Breast epithelium (tissue), 3 donors: ENCODE measurements around the gene IQCE.

ENCODE experiments used
- CTCF ChIP-seq, 3 donors: fragments of 450-650 bp; IDR thresholded peaks; one replicate each; pipeline ENCODE4 v1.5.1; 2016 to 2017; ENCODE audit warnings: antibody characterized with exemption in 3 of 3, mild to moderate bottlenecking in 3 of 3, moderate library complexity in 3 of 3
- POLR2A ChIP-seq: fragments of 450-650 bp; IDR thresholded peaks from one replicate; pipeline ENCODE4 v1.6.1; 2016; ENCODE audit warnings: antibody characterized with exemption, mild to moderate bottlenecking, moderate library complexity
- POLR2AphosphoS5 ChIP-seq, 3 donors: sonication (generic); formaldehyde crosslinking; IDR thresholded peaks; one replicate each; pipeline ENCODE4 v1.6.1; 2017; ENCODE audit warnings: antibody characterized with exemption in 3 of 3

- TF ChIP-seq CTCF (IDR thresholded peaks at IDR 0.05) (no peak), POLR2A (no peak), POLR2AphosphoS5 (IDR thresholded peaks at IDR 0.05) (no peak)
Measured at GRCh38 chr7:2639695-2640481, 81.1 kb downstream of the IQCE start.
